Mesodermal cell (in vitro differentiated cells): ENCODE data around the gene RFX1.

Source experiments
- H3K27ac ChIP-seq: 2 replicates; pipeline ENCODE4 v1.7.0; 2013; ENCODE audit warnings: mild to moderate bottlenecking, low read depth, low read length, moderate library complexity; ENCODE audit not compliant: severe bottlenecking
- H3K36me3 ChIP-seq: 2 replicates; pipeline ENCODE4 v1.7.1; 2013; ENCODE audit warnings: mild to moderate bottlenecking, low read length, moderate library complexity; ENCODE audit not compliant: control insufficient read depth, insufficient read depth
- H3K4me1 ChIP-seq: one replicate; pipeline ENCODE4 v1.7.1; 2013; ENCODE audit warnings: mild to moderate bottlenecking, low read length; ENCODE audit not compliant: insufficient read depth, control insufficient read depth, poor library complexity, severe bottlenecking
- H3K4me3 ChIP-seq: 2 replicates; pipeline ENCODE4 v1.7.0; 2013; ENCODE audit warnings: low read length, control low read depth, mild to moderate bottlenecking; ENCODE audit not compliant: insufficient read depth, poor library complexity, severe bottlenecking; ENCODE audit errors: extremely low read depth
- H3K9me3 ChIP-seq: 2 replicates; pipeline ENCODE4 v1.7.1; 2013; ENCODE audit warnings: mild to moderate bottlenecking, low read length, moderate library complexity; ENCODE audit not compliant: control insufficient read depth
- WGBS, 2 experiments: methylation state at CpG; one replicate each; pipeline ENCODE4 v1.1.5; 2013; ENCODE audit warnings: missing lambda C conversion rate in 2 of 2; ENCODE audit not compliant: insufficient coverage in 2 of 2; 5-methylcytosine and 5-hydroxymethylcytosine counted together

Gene RFX1

GRCh38 chr19:13959141-13959961 lies 46.8 kb downstream of the RFX1 start:
- 97% methylated on average over 35 to 36 of the region's 41 CpGs for WGBS, 2 experiments
- Histone ChIP-seq H3K4me1 (no peaks in the 10 kb centered on the region), H3K9me3 (no peaks in the 10 kb centered on the region), H3K36me3 (peaks cover 76% of the 10 kb centered on the region), H3K27ac (no peak overlapping the region), H3K4me3 (no peak overlapping the region)

GRCh38 chr19:13958043-13958442 lies 48.1 kb downstream of the RFX1 start:
- Histone ChIP-seq H3K4me3 (no peak overlapping the region), H3K9me3 (no peaks in the 10 kb centered on the region), H3K27ac (no peak overlapping the region), H3K4me1 (peaks cover 4% of the 10 kb centered on the region), H3K36me3 (peaks cover 85% of the 10 kb centered on the region)
- 88% methylated on average over 11 to 12 of the region's 12 CpGs for WGBS, 2 experiments

GRCh38 chr19:13957051-13957450 lies 49.1 kb downstream of the RFX1 start:
- Histone ChIP-seq H3K36me3 (peaks cover 80% of the 10 kb centered on the region), H3K4me1 (peaks cover 4% of the 10 kb centered on the region), H3K9me3 (no peaks in the 10 kb centered on the region), H3K4me3 (no peak overlapping the region), H3K27ac (no peak overlapping the region)
- 92 to 99% methylated on average over 8 of the region's 8 CpGs for WGBS, 2 experiments

- Histone ChIP-seq H3K9me3 (no peaks in the 10 kb centered on the region), H3K36me3 (peaks cover 73% of the 10 kb centered on the region), H3K27ac (no peak overlapping the region), H3K4me3 (no peak overlapping the region), H3K4me1 (peaks cover 4% of the 10 kb centered on the region)
- WGBS, 2 experiments = 96% methylated on average over 9 to 13 of the region's 16 CpGs
Measured at GRCh38 chr19:13956365-13956744, 49.8 kb downstream of the RFX1 start.

GRCh38 chr19:13955662-13956364 lies 50.3 kb downstream of the RFX1 start:
- WGBS, 2 experiments = 97 to 98% methylated on average over 32 to 42 of the region's 42 CpGs
- Histone ChIP-seq H3K4me1 (peaks cover 4% of the 10 kb centered on the region), H3K36me3 (peaks cover 68% of the 10 kb centered on the region), H3K27ac (no peak overlapping the region), H3K4me3 (no peak overlapping the region), H3K9me3 (no peaks in the 10 kb centered on the region)

GRCh38 chr19:13954185-13954584 lies 51.9 kb downstream of the RFX1 start:
- Histone ChIP-seq H3K4me1 (peaks cover 4% of the 10 kb centered on the region), H3K27ac (no peak overlapping the region), H3K9me3 (no peaks in the 10 kb centered on the region), H3K36me3 (peaks cover 55% of the 10 kb centered on the region), H3K4me3 (no peak overlapping the region)
- 88 to 97% methylated on average over 7 to 10 of the region's 15 CpGs for WGBS, 2 experiments

- 14 to 18% methylated on average over 10 to 12 of the region's 13 CpGs for WGBS, 2 experiments
Measured at GRCh38 chr19:13952931-13953531, 53.1 kb downstream of the RFX1 start.

GRCh38 chr19:13952154-13952930 lies 53.8 kb downstream of the RFX1 start, which contains the start of gene DCAF15:
Gene DCAF15 (plus strand): TSS chr19:13952509. CDS start chr19:13952513, 4 bp downstream.
- Histone ChIP-seq H3K36me3 (peaks cover 38% of the 10 kb centered on the region), H3K4me1 (peaks cover 4% of the 10 kb centered on the region), H3K4me3 (peak within 1 kb of the TSS; percentile 68), H3K27ac (peak within 1 kb of the TSS; percentile 85), H3K9me3 (no peaks in the 10 kb centered on the region)
- 0 to 1% methylated on average over 43 to 48 of the region's 65 CpGs for WGBS, 2 experiments

More at GRCh38 chr19:13952931-13953531, 53.1 kb downstream of the RFX1 start:
- Histone ChIP-seq H3K27ac (no peak overlapping the region), H3K9me3 (no peaks in the 10 kb centered on the region), H3K4me3 (peak overlapping the region; percentile 68), H3K36me3 (peaks cover 45% of the 10 kb centered on the region), H3K4me1 (peaks cover 4% of the 10 kb centered on the region)

GRCh38 chr19:13951799-13952153 lies 54.3 kb downstream of the RFX1 start:
- 16 to 31% methylated on average over 12 to 16 of the region's 20 CpGs for WGBS, 2 experiments
- Histone ChIP-seq H3K4me1 (peaks cover 4% of the 10 kb centered on the region), H3K4me3 (peak overlapping the region; percentile 12), H3K27ac (no peak overlapping the region), H3K36me3 (peaks cover 33% of the 10 kb centered on the region), H3K9me3 (no peaks in the 10 kb centered on the region)

- H3K4me1 ChIP-seq = peaks cover 4% of the 10 kb centered on the region
Measured at GRCh38 chr19:13951043-13951442, 55.1 kb downstream of the RFX1 start.

More at GRCh38 chr19:13951043-13951442, 55.1 kb downstream of the RFX1 start:
- no CpG with 5 or more reads among the region's 2 CpGs for whole genome bisulfite sequencing, 2 experiments
- H3K36me3 ChIP-seq = peaks cover 25% of the 10 kb centered on the region
- no peak overlapping the region for H3K4me3 ChIP-seq
- no peaks in the 10 kb centered on the region for H3K9me3 ChIP-seq
- H3K27ac ChIP-seq = no peak overlapping the region
